Measurements from ENCODE around the gene CCNF.
"Not testable (repeated sequence)": the region's sequence is repeated elsewhere in the genome, so short reads cannot be mapped to it uniquely, and the experiment has no call there.

Gene CCNF, protein sequence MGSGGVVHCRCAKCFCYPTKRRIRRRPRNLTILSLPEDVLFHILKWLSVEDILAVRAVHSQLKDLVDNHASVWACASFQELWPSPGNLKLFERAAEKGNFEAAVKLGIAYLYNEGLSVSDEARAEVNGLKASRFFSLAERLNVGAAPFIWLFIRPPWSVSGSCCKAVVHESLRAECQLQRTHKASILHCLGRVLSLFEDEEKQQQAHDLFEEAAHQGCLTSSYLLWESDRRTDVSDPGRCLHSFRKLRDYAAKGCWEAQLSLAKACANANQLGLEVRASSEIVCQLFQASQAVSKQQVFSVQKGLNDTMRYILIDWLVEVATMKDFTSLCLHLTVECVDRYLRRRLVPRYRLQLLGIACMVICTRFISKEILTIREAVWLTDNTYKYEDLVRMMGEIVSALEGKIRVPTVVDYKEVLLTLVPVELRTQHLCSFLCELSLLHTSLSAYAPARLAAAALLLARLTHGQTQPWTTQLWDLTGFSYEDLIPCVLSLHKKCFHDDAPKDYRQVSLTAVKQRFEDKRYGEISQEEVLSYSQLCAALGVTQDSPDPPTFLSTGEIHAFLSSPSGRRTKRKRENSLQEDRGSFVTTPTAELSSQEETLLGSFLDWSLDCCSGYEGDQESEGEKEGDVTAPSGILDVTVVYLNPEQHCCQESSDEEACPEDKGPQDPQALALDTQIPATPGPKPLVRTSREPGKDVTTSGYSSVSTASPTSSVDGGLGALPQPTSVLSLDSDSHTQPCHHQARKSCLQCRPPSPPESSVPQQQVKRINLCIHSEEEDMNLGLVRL

DNA sequence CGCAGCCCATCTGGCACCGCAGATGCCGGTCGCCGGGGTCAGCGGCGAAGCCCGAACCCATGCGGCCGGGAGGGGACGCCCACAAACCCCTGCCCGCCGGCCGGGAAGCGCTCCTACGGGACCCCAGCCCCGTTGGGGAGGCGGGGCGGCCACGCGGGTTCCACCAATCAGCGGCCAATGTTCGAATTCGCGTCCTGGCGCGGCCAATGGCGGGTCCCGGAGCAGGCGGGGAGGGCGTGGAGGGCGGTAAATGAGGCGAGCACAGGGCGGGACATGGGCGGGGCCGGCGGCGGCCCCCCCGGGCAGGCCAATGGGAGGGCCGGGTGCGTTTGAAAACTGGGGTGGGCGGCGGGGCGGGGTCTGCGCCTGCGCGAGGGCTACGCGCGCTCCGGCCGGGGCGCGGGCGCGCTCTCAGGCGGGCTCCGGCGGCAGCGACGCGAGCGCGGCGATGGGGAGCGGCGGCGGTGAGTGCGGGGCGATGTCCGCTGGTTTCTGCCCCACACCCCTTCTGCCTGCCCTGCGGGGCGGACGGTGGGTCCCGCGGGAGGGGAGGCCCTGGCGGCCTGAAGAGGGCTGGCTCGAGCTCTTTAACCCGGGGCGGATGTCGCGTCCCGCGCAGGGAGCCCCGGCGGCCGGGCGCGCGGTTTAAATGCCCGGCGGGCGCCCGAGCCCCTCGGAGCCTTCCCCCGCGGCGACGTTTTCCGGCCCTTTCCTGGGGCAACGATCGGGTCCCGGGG is at the start of gene CCNF:
CCNF (plus strand) TSS at position 414 of the 737 bp plus-strand sequence; CDS start at position 449, 35 bp downstream.
- TF ChIP-seq, protein P1, sequence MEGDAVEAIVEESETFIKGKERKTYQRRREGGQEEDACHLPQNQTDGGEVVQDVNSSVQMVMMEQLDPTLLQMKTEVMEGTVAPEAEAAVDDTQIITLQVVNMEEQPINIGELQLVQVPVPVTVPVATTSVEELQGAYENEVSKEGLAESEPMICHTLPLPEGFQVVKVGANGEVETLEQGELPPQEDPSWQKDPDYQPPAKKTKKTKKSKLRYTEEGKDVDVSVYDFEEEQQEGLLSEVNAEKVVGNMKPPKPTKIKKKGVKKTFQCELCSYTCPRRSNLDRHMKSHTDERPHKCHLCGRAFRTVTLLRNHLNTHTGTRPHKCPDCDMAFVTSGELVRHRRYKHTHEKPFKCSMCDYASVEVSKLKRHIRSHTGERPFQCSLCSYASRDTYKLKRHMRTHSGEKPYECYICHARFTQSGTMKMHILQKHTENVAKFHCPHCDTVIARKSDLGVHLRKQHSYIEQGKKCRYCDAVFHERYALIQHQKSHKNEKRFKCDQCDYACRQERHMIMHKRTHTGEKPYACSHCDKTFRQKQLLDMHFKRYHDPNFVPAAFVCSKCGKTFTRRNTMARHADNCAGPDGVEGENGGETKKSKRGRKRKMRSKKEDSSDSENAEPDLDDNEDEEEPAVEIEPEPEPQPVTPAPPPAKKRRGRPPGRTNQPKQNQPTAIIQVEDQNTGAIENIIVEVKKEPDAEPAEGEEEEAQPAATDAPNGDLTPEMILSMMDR (IDR thresholded peaks at IDR 0.05): no peak

DNA sequence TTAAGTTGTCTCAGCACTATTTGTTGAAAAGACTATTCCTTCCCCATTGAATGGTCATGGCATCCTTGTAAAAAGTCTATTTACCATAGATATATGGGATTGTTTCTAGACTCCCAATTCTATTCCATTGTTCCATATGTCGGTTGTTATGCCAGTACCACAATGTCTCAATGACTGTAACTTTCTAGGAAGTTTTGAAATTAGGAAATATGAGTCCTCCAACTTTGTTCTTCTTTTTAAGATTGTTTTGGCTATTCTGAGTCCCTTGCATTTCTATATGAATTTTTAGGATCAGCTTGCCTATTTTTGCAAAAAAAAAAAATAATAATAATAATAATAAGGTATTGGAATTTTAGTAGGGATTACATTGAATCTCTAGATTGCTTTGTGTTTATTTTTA is 45.7 kb upstream of the CCNF start:
- TF ChIP-seq, protein P1 (IDR thresholded peaks at IDR 0.05): no peak
- H3K27ac ChIP-seq: no peak overlapping the region
- no peak for DNase-seq (ENCODE audit: low spot score)
- H3K4me3 ChIP-seq: no peak overlapping the region

More for the DNA sequence above, at the start of gene CCNF:
- peak; percentile 97 for DNase-seq (ENCODE audit: low spot score)
- Histone ChIP-seq H3K27ac (peak within 1 kb of the TSS; percentile 52 to 76), H3K4me3 (peak within 1 kb of the TSS; percentile 89)

DNA sequence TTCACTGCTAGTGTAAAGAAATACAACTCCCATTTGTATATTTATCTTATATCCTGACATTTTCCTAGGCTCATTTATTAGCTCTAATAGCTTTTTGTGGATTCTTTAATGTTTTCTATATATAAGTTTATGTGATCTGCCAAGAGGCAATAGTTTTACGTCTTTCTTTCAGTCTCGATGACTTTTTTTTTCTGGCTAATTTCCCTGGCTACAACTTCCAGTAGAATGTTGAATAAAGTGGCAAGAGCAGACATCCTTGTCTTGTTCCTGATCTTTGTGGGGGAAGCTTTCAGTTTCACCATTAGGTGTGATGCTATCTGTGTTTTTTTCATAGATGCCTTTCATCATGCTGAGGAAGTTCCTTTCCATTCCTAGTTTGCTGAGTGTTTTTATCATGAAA is 44.8 kb upstream of the CCNF start:
- no peak overlapping the region for H3K27ac ChIP-seq
- no peak for DNase-seq (ENCODE audit: low spot score)

DNA sequence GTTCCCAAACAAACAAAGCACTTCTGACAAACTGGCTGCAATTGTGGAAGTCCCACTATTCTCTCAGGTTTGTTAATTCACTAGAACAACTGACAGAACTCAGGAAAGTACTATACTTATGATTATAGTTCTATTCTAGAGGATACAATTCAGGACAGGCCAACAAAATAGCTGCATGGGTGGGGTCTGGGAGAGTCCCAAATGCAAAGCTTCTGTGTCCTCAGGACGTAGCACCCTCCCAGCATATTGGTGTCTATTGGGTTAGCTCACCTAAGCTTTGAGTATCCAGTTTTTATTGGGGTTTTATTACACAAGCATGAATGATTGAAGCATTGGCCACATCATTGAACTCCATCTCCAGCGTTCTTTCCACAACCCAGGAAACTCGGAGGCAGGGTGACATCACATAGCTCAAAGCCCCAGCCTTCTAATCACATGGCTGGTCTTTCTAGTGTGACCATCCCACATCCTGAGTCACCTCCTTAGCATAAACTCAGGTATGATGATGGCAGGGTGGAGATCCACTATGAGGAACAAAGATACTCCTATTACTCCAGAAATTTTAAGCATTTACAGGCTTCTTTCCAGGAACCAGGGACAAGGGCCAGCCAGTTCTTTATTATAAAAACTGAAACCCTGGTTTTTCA is 43.9 kb upstream of the CCNF start:
- DNase-seq (ENCODE audit: low spot score): no peak
- TF ChIP-seq, protein P1 (IDR thresholded peaks at IDR 0.05): no peak
- Histone ChIP-seq H3K27ac (no peak overlapping the region), H3K4me3 (no peak overlapping the region)

More for the DNA sequence above, 44.8 kb upstream of the CCNF start:
- H3K4me3 ChIP-seq: no peak overlapping the region
- TF ChIP-seq, protein P1 (IDR thresholded peaks at IDR 0.05): no peak

DNA sequence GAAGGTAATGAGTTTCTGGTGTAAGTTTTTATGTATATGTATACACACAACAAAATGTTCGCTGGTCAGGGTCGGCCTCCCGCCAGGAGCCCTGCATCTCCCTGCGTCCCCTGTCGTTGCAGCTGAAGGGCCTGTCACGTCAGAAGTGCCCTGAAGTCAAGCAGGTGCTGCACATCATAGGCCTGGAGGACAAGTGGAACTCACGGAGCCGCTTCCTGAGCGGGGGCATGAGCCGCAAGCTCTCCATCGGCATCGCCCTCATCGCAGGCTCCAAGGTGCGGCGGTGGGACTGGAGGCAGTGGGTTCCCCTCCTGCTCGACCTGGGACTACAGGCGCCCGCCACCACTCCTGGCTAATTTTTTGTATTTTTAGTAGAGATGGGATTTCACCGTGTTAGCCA is 43.3 kb upstream of the CCNF start:
- H3K4me3 ChIP-seq; DNase-seq (ENCODE audit: low spot score); H3K27ac ChIP-seq: not testable (repeated sequence)

DNA sequence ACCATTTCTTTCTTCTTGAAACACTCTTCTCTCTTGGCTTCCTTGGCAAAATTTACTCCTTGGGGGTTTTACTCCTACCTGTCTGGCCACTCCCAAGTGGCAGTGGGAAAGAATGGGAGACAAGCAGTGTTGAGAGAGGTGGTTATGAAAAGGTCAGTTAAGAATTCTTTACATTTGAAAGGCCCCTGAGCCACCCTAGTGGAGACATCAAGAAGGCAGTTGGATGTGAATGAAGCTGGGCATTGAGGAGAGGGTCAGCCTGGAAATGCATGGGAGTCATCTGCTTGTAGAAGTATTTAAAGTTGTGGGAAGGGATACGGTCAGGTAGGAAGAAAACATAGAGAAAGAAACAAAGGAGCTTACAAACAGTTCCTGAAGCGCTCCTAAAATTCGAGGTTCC is 42.3 kb upstream of the CCNF start:
- no peak overlapping the region for H3K4me3 ChIP-seq
- H3K27ac ChIP-seq: no peak overlapping the region
- TF ChIP-seq, protein P1 (IDR thresholded peaks at IDR 0.05): no peak
- DNase-seq (ENCODE audit: low spot score): no peak

All from coronary artery (tissue), 2 donors.